ENCODE data around the gene ARHGAP22. TPM values are rescaled to one million over a fixed set of nuclear protein-coding genes. Genes with fewer than 3 reads are reported as not detected.

Gene ARHGAP22
- total RNA-seq, 1 experiment from 2014 or later, result 9.9 TPM

DNA sequence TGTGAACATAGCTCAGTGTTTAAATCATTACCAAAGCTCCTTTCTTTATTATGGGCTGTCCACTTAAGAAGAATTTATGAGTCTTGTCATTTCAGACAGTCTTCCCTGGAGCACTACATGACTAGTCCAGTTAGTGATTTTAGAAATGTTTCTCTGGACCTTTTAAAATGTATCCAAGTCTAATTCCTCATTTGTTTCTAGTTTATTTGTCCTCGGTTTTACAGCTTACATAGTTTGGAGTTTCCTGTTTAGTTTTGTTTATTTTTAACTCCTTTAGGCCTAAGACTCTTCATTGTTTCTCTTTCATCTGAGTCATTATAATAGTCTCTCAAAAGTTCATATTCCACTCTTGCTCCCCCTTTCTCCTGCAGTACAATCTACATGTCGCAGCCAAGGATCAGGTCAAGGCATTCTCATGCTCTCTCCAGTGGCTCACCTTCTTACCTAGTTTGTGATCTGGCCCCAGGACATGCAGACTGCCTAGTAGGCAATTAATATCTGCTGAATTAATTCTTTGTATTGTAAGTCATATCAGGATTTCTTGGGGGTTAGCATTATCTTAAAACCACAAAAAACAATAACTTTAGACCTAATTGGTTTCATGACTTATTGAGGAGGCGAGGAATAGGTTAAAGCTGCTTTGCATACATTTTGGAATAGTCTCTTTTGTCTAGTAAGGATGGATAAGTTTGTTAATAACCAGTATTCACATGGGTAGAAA, 204.6 kb downstream of the ARHGAP22 start:
- H3K4me1 ChIP-seq (ENCODE audit: control insufficient read depth in 1 of 2, insufficient read depth in 2 of 2, low read length in 2 of 2), result peaks cover 4 to 13% of the 10 kb centered on the region in 2 experiments; a peak in 2 of 4 replicates
- ChIA-PET RAD21 (ENCODE audit: low non-redundant PET in 1 of 2, low total read pairs in 2 of 2, uncharacterized antibody in 2 of 2, unreplicated experiment in 2 of 2) (no interaction called here), CTCF (no interaction called here), POLR2A (no interaction called here)
- ATAC-seq (peak; percentile 52), DNase-seq (ENCODE audit: low read depth, low spot score) (no peak)
- H3K4me3 ChIP-seq (replicated peaks in 1 of 2; ENCODE audit: low read depth in 1 of 2, low read length in 2 of 2), result no peak overlapping the region
- no peak overlapping the region for H2AFZ ChIP-seq (ENCODE audit: low read depth, low read length, poor library complexity, severe bottlenecking)
- no TSS peak for BruUV-seq (replicated peaks)
- no peaks in the 10 kb centered on the region for H3K36me3 ChIP-seq (ENCODE audit: control insufficient read depth in 1 of 2, insufficient read depth in 2 of 2, low read length in 2 of 2)
- H3K27ac ChIP-seq (ENCODE audit: low read depth, low read length), result no peak overlapping the region
- H3K27me3 ChIP-seq (ENCODE audit: insufficient read depth, low read length), result no peaks in the 10 kb centered on the region
- H3K9ac ChIP-seq (ENCODE audit: low read length), result no peak overlapping the region
- no peaks in the 10 kb centered on the region for H3K9me3 ChIP-seq (ENCODE audit: control insufficient read depth in 1 of 2, insufficient read depth in 1 of 2, low read depth in 1 of 2, low read length in 2 of 2)
- H3K79me2 ChIP-seq (ENCODE audit: insufficient read depth, low read length), result 0 out of 2 replicates have a peak, but pooled peaks cover 4% of the 10 kb centered on the region
- H4K20me1 ChIP-seq (ENCODE audit: insufficient read depth), result no peaks in the 10 kb centered on the region
- H3K4me2 ChIP-seq (ENCODE audit: low read length), result 0 out of 2 replicates have a peak overlapping the region, but pooled peaks have one; percentile 2
- 0 out of 2 replicates have a peak, but pooled peaks have one; percentile 12 for TF ChIP-seq SP1 (IDR thresholded peaks at IDR 0.05; ENCODE audit: low read depth)
- no peak for TF ChIP-seq ELF1 (IDR thresholded peaks at IDR 0.05; ENCODE audit: borderline replicate concordance, low read depth)
- intact Hi-C loops (cut with micrococcal nuclease), result no loop called here
- H3K9me2 ChIP-seq (ENCODE audit: insufficient read depth), result no peaks in the 10 kb centered on the region

DNA sequence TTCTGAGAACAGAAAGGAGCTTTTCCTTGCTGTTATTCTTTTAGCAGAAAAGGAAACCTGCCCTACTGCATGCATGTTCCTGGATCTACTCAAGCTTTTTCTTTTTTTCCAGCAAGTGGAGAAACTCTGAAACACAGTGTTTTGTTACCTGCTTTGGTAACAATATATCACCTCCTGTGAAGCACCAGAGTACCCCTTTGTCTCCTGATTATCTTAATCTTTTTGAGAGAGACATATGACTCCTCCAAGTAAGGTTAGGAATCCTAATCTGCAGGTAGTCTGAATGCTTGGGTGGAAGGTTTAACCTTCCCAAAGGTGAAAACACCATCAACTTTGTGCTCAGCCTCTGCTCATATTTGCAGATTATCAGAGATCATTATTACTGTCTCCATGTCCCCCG, 205.3 kb downstream of the ARHGAP22 start:
- CTCF ChIA-PET, result no interaction called here
- Histone ChIP-seq H3K4me2 (ENCODE audit: low read length) (0 out of 2 replicates have a peak overlapping the region, but pooled peaks have one; percentile 2), H4K20me1 (ENCODE audit: insufficient read depth) (no peaks in the 10 kb centered on the region), H3K79me2 (ENCODE audit: insufficient read depth, low read length) (peaks cover 4% of the 10 kb centered on the region; the same call in 1 of the 2 replicates), H3K36me3 (ENCODE audit: control insufficient read depth in 1 of 2, insufficient read depth in 2 of 2, low read length in 2 of 2) (no peaks in the 10 kb centered on the region), H3K4me3 (replicated peaks in 1 of 2; ENCODE audit: low read depth in 1 of 2, low read length in 2 of 2) (no peak overlapping the region), H3K9me2 (ENCODE audit: insufficient read depth) (no peaks in the 10 kb centered on the region), H3K27ac (ENCODE audit: low read depth, low read length) (no peak overlapping the region), H3K27me3 (ENCODE audit: insufficient read depth, low read length) (no peaks in the 10 kb centered on the region), H2AFZ (ENCODE audit: low read depth, low read length, poor library complexity, severe bottlenecking) (no peak overlapping the region), H3K9me3 (ENCODE audit: control insufficient read depth in 1 of 2, insufficient read depth in 1 of 2, low read depth in 1 of 2, low read length in 2 of 2) (no peaks in the 10 kb centered on the region), H3K4me1 (ENCODE audit: control insufficient read depth in 1 of 2, insufficient read depth in 2 of 2, low read length in 2 of 2) (peaks cover 4 to 13% of the 10 kb centered on the region in 2 experiments; a peak in 2 of 4 replicates), H3K9ac (ENCODE audit: low read length) (no peak overlapping the region)
- POLR2A ChIA-PET, result no interaction called here
- DNase-seq (ENCODE audit: low read depth, low spot score), result no peak
- ATAC-seq, result no peak
- intact Hi-C loops (cut with micrococcal nuclease), result no loop called here
- no TSS peak for BruUV-seq (replicated peaks)
- RAD21 ChIA-PET (ENCODE audit: low non-redundant PET in 1 of 2, low total read pairs in 2 of 2, uncharacterized antibody in 2 of 2, unreplicated experiment in 2 of 2), result no interaction called here
- TF ChIP-seq, protein P1, sequence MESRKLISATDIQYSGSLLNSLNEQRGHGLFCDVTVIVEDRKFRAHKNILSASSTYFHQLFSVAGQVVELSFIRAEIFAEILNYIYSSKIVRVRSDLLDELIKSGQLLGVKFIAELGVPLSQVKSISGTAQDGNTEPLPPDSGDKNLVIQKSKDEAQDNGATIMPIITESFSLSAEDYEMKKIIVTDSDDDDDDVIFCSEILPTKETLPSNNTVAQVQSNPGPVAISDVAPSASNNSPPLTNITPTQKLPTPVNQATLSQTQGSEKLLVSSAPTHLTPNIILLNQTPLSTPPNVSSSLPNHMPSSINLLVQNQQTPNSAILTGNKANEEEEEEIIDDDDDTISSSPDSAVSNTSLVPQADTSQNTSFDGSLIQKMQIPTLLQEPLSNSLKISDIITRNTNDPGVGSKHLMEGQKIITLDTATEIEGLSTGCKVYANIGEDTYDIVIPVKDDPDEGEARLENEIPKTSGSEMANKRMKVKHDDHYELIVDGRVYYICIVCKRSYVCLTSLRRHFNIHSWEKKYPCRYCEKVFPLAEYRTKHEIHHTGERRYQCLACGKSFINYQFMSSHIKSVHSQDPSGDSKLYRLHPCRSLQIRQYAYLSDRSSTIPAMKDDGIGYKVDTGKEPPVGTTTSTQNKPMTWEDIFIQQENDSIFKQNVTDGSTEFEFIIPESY (IDR thresholded peaks at IDR 0.05; ENCODE audit: extremely low read depth, insufficient replicate concordance, low read length), result no peak
- TF ChIP-seq, protein P2, sequence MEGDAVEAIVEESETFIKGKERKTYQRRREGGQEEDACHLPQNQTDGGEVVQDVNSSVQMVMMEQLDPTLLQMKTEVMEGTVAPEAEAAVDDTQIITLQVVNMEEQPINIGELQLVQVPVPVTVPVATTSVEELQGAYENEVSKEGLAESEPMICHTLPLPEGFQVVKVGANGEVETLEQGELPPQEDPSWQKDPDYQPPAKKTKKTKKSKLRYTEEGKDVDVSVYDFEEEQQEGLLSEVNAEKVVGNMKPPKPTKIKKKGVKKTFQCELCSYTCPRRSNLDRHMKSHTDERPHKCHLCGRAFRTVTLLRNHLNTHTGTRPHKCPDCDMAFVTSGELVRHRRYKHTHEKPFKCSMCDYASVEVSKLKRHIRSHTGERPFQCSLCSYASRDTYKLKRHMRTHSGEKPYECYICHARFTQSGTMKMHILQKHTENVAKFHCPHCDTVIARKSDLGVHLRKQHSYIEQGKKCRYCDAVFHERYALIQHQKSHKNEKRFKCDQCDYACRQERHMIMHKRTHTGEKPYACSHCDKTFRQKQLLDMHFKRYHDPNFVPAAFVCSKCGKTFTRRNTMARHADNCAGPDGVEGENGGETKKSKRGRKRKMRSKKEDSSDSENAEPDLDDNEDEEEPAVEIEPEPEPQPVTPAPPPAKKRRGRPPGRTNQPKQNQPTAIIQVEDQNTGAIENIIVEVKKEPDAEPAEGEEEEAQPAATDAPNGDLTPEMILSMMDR (IDR thresholded peaks at IDR 0.05 in 2 of 3, conservative IDR thresholded peaks at IDR 0.05 in 1 of 3; ENCODE audit: borderline replicate concordance in 1 of 3, insufficient read depth in 1 of 3, low read depth in 2 of 3, low read length in 2 of 3), result no peak
- TF ChIP-seq YY1 (IDR thresholded peaks at IDR 0.05; ENCODE audit: extremely low read depth, insufficient replicate concordance, low read depth, low read length) (no peak), POLR2A (IDR thresholded peaks at IDR 0.05; ENCODE audit: borderline replicate concordance, extremely low read depth, insufficient read depth, insufficient read length) (no peak), ELF1 (IDR thresholded peaks at IDR 0.05; ENCODE audit: borderline replicate concordance, low read depth) (no peak), ZFX (IDR thresholded peaks at IDR 0.05) (no peak), EZH2phosphoT487 (IDR thresholded peaks at IDR 0.05; ENCODE audit: borderline replicate concordance) (no peak), RAD21 (IDR thresholded peaks at IDR 0.05; ENCODE audit: low read depth) (no peak), CEBPB (IDR thresholded peaks at IDR 0.05; ENCODE audit: low read depth) (no peak), SP1 (IDR thresholded peaks at IDR 0.05; ENCODE audit: low read depth) (no peak), ZNF274 (IDR thresholded peaks at IDR 0.05; ENCODE audit: low read depth, low read length) (no peak), SIN3A (IDR thresholded peaks at IDR 0.05; ENCODE audit: low read depth) (no peak), TCF7L2 (IDR thresholded peaks at IDR 0.05; ENCODE audit: borderline replicate concordance, extremely low read depth, insufficient read depth, insufficient read length) (no peak)
- TF ChIP-seq, protein P3, sequence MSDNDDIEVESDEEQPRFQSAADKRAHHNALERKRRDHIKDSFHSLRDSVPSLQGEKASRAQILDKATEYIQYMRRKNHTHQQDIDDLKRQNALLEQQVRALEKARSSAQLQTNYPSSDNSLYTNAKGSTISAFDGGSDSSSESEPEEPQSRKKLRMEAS (IDR thresholded peaks at IDR 0.05), result no peak
- TF ChIP-seq, protein P4, sequence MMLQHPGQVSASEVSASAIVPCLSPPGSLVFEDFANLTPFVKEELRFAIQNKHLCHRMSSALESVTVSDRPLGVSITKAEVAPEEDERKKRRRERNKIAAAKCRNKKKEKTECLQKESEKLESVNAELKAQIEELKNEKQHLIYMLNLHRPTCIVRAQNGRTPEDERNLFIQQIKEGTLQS (IDR thresholded peaks at IDR 0.05), result no peak

Data from HCT116 (cell line).